BE2C (cell line): Measurements from ENCODE around the gene SPEF1.

Experiments used
- DNase-seq: peaks from one replicate; pipeline ENCODE4 v3.0.0-alpha.2; 2020
- H3K27me3 ChIP-seq: fragments of 250-450 bp; sonication (Bioruptor Pico); 2 replicates; pipeline ENCODE4 v1.5.1; 2020; ENCODE audit warnings: mild to moderate bottlenecking
- H3K36me3 ChIP-seq: fragments of 250-450 bp; sonication (Bioruptor Pico); 2 replicates; pipeline ENCODE4 v1.5.1; 2020; ENCODE audit warnings: mild to moderate bottlenecking
- H3K4me1 ChIP-seq: fragments of 250-450 bp; sonication (Bioruptor Pico); 2 replicates; pipeline ENCODE4 v1.5.1; 2020
- H3K4me3 ChIP-seq: 2 replicates; pipeline ENCODE4 v1.5.1; 2011; ENCODE audit warnings: low read depth, low read length
- H3K9me3 ChIP-seq: fragments of 250-450 bp; sonication (Bioruptor Pico); 2 replicates; pipeline ENCODE4 v1.5.1; 2020
- TF ChIP-seq, protein P1 (sequence below): IDR thresholded peaks from 2 replicates; pipeline ENCODE4 v1.5.1; 2012; ENCODE audit warnings: mild to moderate bottlenecking, low read depth, low read length

Gene SPEF1

DNA sequence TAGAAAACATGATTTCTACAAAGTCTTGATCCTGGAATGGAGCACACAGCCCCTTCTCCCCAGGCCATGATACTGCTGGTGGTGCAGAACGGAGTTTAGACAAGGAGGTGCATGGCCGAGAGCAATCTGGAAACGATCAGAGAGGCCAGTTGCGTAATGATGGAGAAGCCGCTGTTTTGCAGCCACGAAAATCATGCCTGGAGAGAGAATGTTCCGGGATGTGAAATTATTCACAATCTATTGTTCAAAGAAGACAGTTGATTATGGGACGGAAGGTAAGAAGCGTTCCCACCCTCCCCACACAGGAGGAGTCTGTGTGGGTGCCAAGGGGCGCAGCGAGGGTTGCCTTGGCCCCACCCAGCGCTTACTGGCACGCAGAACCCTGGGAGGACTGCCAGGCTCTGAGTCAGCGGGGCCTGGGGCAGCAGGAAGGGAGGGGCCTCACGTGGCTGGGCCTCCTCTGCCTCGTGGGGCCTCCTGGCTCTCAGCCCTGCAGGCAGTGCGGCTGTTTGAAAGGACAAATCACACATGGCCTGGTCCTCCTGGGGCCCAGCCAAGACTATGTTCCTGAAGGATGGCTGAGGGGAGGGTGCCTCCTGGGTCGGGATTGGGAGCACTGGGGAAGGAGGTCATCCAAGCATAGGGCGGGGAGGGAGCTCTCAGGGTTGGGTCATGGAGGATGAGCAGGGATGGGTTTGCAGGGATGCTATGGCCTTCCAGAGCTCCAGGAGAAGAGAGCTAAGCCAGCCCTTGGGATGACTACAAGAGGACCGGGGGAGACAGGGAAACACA is 30.4 kb upstream of the SPEF1 start:
- H3K27me3 ChIP-seq, result no peaks in the 10 kb centered on the region
- peak; percentile 99 for DNase-seq
- TF ChIP-seq, protein P1, sequence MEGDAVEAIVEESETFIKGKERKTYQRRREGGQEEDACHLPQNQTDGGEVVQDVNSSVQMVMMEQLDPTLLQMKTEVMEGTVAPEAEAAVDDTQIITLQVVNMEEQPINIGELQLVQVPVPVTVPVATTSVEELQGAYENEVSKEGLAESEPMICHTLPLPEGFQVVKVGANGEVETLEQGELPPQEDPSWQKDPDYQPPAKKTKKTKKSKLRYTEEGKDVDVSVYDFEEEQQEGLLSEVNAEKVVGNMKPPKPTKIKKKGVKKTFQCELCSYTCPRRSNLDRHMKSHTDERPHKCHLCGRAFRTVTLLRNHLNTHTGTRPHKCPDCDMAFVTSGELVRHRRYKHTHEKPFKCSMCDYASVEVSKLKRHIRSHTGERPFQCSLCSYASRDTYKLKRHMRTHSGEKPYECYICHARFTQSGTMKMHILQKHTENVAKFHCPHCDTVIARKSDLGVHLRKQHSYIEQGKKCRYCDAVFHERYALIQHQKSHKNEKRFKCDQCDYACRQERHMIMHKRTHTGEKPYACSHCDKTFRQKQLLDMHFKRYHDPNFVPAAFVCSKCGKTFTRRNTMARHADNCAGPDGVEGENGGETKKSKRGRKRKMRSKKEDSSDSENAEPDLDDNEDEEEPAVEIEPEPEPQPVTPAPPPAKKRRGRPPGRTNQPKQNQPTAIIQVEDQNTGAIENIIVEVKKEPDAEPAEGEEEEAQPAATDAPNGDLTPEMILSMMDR, result no peak
- H3K36me3 ChIP-seq, result no peaks in the 10 kb centered on the region
- H3K4me3 ChIP-seq, result peak overlapping the region; percentile 56
- no peaks in the 10 kb centered on the region for H3K9me3 ChIP-seq
- H3K4me1 ChIP-seq, result peaks cover 26% of the 10 kb centered on the region

DNA sequence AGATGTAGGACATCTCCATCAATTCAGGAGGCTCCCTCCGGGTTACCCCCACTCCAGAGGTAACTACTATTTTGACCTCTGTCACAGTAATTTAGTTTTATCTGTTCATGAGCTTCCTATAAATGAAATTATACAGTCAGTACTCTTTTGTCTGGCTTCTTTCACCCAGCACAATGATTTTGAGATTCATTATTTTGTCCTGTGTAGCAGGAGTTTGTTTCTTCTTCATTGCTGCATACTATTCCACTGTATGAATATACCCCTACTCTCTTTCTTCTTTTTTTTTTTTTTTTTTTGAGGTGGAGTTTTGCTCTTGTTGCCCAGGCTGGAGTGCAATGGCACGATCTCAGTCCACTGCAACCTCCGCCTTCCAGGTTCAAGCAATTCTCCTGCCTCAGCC is 27.3 kb upstream of the SPEF1 start:
- Histone ChIP-seq H3K27me3 (no peaks in the 10 kb centered on the region), H3K36me3 (peaks cover 28% of the 10 kb centered on the region), H3K9me3 (no peaks in the 10 kb centered on the region), H3K4me3 (no peak overlapping the region), H3K4me1 (peaks cover 25% of the 10 kb centered on the region)
- TF ChIP-seq, protein P1, result no peak
- no peak for DNase-seq

DNA sequence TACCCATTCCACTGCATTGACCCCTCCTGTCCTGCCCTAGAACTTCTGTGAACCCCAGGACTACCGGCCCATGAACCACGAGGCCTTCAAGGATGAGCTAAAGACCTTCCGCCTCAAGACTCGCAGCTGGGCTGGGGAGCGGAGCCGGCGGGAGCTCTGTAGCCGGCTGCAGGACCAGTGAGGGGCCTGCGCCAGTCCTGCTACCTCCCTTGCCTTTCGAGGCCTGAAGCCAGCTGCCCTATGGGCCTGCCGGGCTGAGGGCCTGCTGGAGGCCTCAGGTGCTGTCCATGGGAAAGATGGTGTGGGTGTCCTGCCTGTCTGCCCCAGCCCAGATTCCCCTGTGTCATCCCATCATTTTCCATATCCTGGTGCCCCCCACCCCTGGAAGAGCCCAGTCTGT is 23.5 kb upstream of the SPEF1 start:
- H3K9me3 ChIP-seq, result no peaks in the 10 kb centered on the region
- H3K36me3 ChIP-seq, result peaks cover 62% of the 10 kb centered on the region

DNA sequence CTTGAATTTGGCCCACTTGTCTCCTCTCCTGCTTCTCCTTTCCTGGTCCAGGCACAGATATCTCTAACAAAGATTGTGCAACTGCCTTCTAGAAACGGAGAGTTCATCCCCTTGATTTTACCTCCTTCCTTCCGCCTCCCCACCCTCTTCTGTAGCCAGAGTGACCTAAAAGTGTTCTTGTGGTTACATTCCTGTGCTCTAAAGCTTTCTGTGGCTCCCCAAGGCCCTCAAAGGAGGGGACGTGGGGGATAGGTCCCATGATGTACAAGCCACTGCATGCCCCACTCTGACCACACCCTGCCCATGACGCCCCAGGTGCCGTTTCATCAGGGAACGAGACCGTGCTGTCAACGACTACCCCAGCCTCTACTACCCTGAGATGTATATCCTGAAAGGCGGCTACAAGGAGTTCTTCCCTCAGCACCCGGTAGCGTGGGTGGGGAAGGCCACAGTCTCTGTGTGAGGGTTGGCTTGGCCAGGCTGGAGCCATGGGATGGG is 23.1 kb upstream of the SPEF1 start:
- Histone ChIP-seq H3K4me1 (peaks cover 34% of the 10 kb centered on the region), H3K36me3 (peaks cover 62% of the 10 kb centered on the region), H3K27me3 (no peaks in the 10 kb centered on the region), H3K4me3 (no peak overlapping the region), H3K9me3 (no peaks in the 10 kb centered on the region)
- TF ChIP-seq, protein P1, result no peak
- DNase-seq, result no peak

More for the DNA sequence above, 23.5 kb upstream of the SPEF1 start:
- TF ChIP-seq, protein P1, result no peak
- Histone ChIP-seq H3K4me3 (no peak overlapping the region), H3K4me1 (peaks cover 30% of the 10 kb centered on the region), H3K27me3 (no peaks in the 10 kb centered on the region)
- no peak for DNase-seq

DNA sequence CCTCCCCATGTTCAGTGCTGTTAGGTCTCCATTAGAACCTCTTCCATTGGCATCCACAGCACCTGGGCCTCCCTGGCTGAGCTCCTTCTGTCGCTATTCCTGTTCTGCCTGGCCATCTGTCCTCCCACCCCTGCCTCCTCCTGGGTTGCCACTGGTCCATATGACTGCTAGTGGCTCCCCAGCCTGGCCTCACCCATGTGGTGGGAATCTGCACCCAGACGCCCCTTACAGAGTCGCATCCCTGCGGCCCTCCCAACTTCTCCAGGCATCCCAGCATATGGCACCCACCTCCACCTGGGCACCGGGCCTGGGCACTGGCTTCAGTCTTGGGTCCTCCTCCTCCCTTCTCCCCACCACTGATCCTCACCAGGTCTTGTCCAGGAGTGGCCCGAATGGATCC is 22.6 kb upstream of the SPEF1 start:
- TF ChIP-seq, protein P1, result no peak
- Histone ChIP-seq H3K4me3 (no peak overlapping the region), H3K9me3 (no peaks in the 10 kb centered on the region), H3K36me3 (peaks cover 65% of the 10 kb centered on the region), H3K4me1 (peaks cover 39% of the 10 kb centered on the region), H3K27me3 (no peaks in the 10 kb centered on the region)
- no peak for DNase-seq

DNA sequence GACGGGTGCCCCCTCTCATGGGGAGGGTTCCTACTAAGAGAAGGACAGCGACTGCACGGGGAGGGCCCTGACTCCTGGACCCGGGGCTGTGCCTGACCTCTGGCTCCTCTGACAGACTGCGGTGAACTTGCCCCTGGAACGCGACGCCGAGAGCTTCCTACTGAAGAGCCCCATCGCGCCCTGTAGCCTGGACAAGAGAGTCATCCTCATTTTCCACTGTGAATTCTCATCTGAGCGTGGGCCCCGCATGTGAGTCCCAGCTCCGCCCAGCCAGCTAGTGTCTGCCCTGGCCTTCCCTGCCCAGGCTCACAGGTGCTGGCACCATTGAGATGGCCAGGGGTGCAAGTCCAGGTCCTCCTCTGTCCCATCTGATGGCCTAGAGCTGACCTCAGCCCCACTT is 22.0 kb upstream of the SPEF1 start:
- TF ChIP-seq, protein P1, result no peak
- H3K36me3 ChIP-seq, result peaks cover 71% of the 10 kb centered on the region
- H3K27me3 ChIP-seq, result no peaks in the 10 kb centered on the region
- H3K4me1 ChIP-seq, result peaks cover 44% of the 10 kb centered on the region
- H3K9me3 ChIP-seq, result no peaks in the 10 kb centered on the region
- no peak overlapping the region for H3K4me3 ChIP-seq
- DNase-seq, result no peak
